ENCODE results near the gene HEG1. TPM values are rescaled to one million over a fixed set of nuclear protein-coding genes. Genes with fewer than 3 reads are reported as not detected.
A peak's percentile ranks its signal among the peaks of the same experiment; 100 is the strongest.

Gene HEG1
- total and polyA plus RNA-seq, 11 donors, result 23.7 to 211 (median 111) TPM

DNA sequence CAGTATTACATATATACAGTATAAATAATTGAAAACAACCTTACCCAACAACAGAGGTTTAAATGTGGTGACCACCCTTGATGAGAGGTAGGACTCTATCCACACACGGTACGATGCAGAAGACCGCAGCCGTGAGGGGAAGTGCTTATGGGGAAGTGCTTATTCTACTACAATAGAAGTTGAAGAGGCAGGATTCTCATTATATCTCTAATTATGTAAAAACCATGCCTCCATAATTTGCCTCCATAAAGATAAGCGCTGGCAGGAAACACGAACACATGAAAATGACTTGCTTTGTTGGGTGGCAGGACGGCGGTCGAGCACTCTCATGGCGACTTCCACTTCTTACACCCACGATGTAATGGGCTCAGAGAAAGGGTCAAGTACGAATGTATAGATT, 114.0 kb downstream of the HEG1 start:
- peaks cover 0 to 5% (median 0%) of the 10 kb centered on the region in 9 donors for H3K27me3 ChIP-seq
- ATAC-seq, result no peak
- no peak for DNase-seq
- no peaks in the 10 kb centered on the region for H3K4me1 ChIP-seq
- H3K27ac ChIP-seq, result no peak overlapping the region
- no peak for TF ChIP-seq POLR2A (IDR thresholded peaks at IDR 0.05)
- TF ChIP-seq, protein P1, sequence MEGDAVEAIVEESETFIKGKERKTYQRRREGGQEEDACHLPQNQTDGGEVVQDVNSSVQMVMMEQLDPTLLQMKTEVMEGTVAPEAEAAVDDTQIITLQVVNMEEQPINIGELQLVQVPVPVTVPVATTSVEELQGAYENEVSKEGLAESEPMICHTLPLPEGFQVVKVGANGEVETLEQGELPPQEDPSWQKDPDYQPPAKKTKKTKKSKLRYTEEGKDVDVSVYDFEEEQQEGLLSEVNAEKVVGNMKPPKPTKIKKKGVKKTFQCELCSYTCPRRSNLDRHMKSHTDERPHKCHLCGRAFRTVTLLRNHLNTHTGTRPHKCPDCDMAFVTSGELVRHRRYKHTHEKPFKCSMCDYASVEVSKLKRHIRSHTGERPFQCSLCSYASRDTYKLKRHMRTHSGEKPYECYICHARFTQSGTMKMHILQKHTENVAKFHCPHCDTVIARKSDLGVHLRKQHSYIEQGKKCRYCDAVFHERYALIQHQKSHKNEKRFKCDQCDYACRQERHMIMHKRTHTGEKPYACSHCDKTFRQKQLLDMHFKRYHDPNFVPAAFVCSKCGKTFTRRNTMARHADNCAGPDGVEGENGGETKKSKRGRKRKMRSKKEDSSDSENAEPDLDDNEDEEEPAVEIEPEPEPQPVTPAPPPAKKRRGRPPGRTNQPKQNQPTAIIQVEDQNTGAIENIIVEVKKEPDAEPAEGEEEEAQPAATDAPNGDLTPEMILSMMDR (IDR thresholded peaks at IDR 0.05), result no peak
- H3K9me3 ChIP-seq, result peaks cover 0 to 4% (median 0%) of the 10 kb centered on the region in 12 donors
- H3K36me3 ChIP-seq, result no peaks in the 10 kb centered on the region
- intact Hi-C loops (cut with DNase I), result no loop called here
- WGBS, 4 donors, result 67 to 93% (median 88%) methylated on average over 12 of the region's 12 CpGs
- H3K4me3 ChIP-seq, result no peak overlapping the region

DNA sequence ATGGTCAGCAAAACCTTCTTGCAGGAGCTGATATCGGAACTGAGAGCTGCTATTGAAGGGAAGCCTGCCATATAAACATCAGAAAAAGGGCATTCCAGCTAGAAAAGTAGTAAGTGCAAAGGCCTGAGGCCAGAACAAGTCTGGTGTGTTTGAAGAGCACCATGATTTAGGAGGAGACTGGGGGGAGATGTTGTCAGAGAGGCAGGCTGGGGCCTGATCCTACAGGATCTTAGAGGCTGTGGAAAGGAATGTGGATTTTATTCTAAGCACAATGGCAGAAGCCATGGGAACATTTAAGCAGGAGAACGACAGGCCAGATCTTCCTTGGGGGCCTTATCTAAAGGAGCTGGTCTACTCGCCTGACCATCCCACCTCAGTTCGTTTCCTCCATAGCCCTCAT, 116.1 kb downstream of the HEG1 start:
- no peak for ATAC-seq

DNA sequence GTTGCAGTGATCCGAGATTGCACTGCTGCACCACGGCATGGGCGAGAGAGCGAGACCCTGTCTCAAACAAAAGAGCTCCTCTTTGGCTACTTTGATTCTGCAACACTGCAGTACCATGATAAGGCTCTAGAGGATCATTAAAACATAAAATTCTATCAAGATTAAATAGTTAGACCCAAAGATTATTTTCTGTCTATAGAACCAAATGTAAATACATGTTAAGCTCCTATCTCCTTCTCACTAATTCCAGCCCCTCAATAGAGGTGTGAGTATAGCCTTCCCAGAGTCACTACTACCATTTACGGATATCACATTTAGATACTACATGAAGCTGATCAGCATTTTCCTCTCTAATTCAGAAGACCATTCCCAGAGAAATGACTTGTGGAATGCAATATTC, 116.9 kb downstream of the HEG1 start:
- intact Hi-C loops (cut with DNase I), result loop anchor here in 1 of 10 donors (10.0 kb wide), 1 partner anchor 646 kb away; no protein-coding TSS in a partner anchor
- peaks cover 0 to 4% (median 0%) of the 10 kb centered on the region in 12 donors for H3K9me3 ChIP-seq
- no peaks in the 10 kb centered on the region for H3K4me1 ChIP-seq
- no peak overlapping the region for H3K4me3 ChIP-seq
- ATAC-seq, result no peak
- TF ChIP-seq, protein P1 (IDR thresholded peaks at IDR 0.05), result peak in 2 of 12 donors; percentile 3 to 8
- TF ChIP-seq POLR2A (IDR thresholded peaks at IDR 0.05), result no peak
- DNase-seq, result no peak
- H3K36me3 ChIP-seq, result no peaks in the 10 kb centered on the region
- peaks cover 0 to 5% (median 0%) of the 10 kb centered on the region in 9 donors for H3K27me3 ChIP-seq
- WGBS, 4 donors, result 91 to 97% (median 95%) methylated on average over 5 of the region's 5 CpGs
- H3K27ac ChIP-seq, result no peak overlapping the region

More for the DNA sequence above, 116.1 kb downstream of the HEG1 start:
- DNase-seq, result no peak
- H3K27me3 ChIP-seq, result peaks cover 0 to 5% (median 0%) of the 10 kb centered on the region in 9 donors
- WGBS, 4 donors, result 67 to 86% (median 80%) methylated on average over 4 of the region's 4 CpGs
- peaks cover 0 to 4% (median 0%) of the 10 kb centered on the region in 12 donors for H3K9me3 ChIP-seq
- no peaks in the 10 kb centered on the region for H3K4me1 ChIP-seq
- no peaks in the 10 kb centered on the region for H3K36me3 ChIP-seq
- H3K4me3 ChIP-seq, result no peak overlapping the region
- no peak overlapping the region for H3K27ac ChIP-seq
- TF ChIP-seq POLR2A (IDR thresholded peaks at IDR 0.05), result no peak
- TF ChIP-seq, protein P1 (IDR thresholded peaks at IDR 0.05), result no peak
- intact Hi-C loops (cut with DNase I), result loop anchor here in 1 of 10 donors (10.0 kb wide), 1 partner anchor 645 kb away; no protein-coding TSS in a partner anchor

DNA sequence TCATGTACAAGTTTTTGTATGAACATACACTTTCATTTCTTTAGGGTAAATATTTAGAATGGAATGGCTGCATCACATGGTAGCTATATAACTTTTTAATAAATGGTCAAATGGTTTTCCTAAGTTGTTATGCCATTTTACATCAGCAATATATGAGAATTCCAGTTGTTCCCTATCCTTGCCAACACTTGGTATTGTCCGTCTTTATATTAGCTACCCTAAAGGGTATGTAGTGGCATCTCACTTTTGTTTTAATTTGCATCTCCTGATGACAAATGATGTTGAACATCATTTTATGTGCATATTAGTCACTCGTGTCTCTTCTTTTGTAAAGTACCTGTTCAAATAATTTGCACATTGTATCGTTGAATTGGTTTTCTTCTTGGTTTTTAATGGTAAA, 118.7 kb downstream of the HEG1 start:
- no peak overlapping the region for H3K4me3 ChIP-seq
- H3K27ac ChIP-seq, result no peak overlapping the region
- H3K4me1 ChIP-seq, result no peaks in the 10 kb centered on the region
- TF ChIP-seq POLR2A (IDR thresholded peaks at IDR 0.05), result no peak
- TF ChIP-seq, protein P1 (IDR thresholded peaks at IDR 0.05), result no peak
- intact Hi-C loops (cut with DNase I), result loop anchor here in 1 of 10 donors (10.0 kb wide), 1 partner anchor 648 kb away; no protein-coding TSS in a partner anchor
- ATAC-seq, result no peak
- H3K36me3 ChIP-seq, result no peaks in the 10 kb centered on the region
- WGBS, 4 donors, result 95 to 97% (median 96%) methylated on average over 3 of the region's 3 CpGs
- H3K27me3 ChIP-seq, result peaks cover 0 to 5% (median 0%) of the 10 kb centered on the region in 9 donors
- no peak for DNase-seq
- peaks cover 0 to 4% (median 0%) of the 10 kb centered on the region in 12 donors for H3K9me3 ChIP-seq

All from heart left ventricle (tissue), 16 donors.